Measurements from ENCODE around the gene IGHMBP2.

- TF ChIP-seq, protein P1, sequence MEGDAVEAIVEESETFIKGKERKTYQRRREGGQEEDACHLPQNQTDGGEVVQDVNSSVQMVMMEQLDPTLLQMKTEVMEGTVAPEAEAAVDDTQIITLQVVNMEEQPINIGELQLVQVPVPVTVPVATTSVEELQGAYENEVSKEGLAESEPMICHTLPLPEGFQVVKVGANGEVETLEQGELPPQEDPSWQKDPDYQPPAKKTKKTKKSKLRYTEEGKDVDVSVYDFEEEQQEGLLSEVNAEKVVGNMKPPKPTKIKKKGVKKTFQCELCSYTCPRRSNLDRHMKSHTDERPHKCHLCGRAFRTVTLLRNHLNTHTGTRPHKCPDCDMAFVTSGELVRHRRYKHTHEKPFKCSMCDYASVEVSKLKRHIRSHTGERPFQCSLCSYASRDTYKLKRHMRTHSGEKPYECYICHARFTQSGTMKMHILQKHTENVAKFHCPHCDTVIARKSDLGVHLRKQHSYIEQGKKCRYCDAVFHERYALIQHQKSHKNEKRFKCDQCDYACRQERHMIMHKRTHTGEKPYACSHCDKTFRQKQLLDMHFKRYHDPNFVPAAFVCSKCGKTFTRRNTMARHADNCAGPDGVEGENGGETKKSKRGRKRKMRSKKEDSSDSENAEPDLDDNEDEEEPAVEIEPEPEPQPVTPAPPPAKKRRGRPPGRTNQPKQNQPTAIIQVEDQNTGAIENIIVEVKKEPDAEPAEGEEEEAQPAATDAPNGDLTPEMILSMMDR (IDR thresholded peaks at IDR 0.05) = no peak
- TF ChIP-seq POLR2A (IDR thresholded peaks at IDR 0.05) = no peak
These were observed 22.8 kb upstream of the IGHMBP2 start for GRCh38 chr11:68880851-68881250.
